Stimulated activated CD4-positive, alpha-beta T cell treated with anti-CD3 and anti-CD28 coated beads, Interleukin-4, amount 100 ng/mL, for 48 hours (primary cell): Measurements from ENCODE around the gene NKD2.
"Not testable (repeated sequence)": the region's sequence is repeated elsewhere in the genome, so short reads cannot be mapped to it uniquely, and the experiment has no call there.

ENCODE experiments used
- DNase-seq, 2 donors: peaks; one replicate each; pipeline ENCODE4 v3.0.0-alpha.2; 2020; ENCODE audit warnings: low read depth in 2 of 2

Gene NKD2

DNA sequence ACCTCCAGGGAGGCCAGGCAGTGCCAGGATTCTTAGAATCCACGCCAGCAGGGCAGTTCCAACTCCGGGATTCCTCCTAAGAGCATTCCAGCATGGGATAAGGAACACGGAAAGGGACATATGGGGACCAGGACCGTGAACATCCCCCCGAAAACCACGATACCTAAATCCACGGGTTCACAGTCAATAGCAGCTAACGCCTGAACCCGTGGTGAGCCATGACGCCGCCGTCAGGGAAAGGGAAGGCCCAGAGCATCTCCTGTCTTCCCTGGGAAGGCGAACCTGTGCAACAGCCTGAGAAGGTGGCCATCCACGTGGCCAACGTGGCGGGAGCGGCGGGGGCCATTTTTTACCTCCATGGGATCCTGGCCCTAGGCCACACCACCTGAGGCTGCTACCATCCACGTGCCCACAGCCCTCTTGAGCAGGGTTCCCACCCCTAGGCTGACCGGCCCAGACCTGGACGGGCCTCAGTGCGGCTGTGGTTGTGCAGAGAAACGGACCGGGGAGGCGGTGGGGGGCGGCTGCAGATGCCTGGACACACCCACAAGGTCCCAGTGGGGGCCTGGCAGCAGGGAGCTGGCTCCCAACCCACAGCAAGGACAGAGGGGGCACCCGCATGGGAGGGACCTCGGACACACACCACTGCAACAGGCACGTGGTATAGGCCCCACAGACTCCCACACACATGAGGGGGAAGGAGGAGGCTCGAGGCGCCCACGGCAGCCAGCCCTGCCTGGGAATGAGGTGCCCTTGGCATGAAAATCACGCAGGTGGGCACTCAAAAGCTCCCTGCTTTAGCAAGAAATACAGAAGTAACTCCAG is 60.5 kb downstream of the NKD2 start:
- DNase-seq = no peak

DNA sequence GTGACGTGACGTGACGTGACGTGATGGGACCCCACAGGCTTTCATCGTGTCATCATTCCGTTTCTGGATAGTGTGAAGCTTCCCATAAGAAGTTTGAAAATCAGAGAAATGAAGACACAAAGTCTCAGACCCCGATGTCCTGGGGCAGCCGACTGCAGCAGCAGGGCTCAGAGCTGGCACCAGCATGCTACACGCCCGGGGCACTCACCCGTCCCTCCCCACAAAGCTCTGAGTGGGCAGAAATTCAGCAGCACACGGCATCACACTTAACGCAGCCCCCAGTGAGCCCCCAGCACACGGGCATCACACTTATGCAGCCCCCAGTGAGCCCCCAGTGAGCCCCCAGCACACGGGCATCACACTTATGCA is 61.1 kb downstream of the NKD2 start:
- no peak for DNase-seq

DNA sequence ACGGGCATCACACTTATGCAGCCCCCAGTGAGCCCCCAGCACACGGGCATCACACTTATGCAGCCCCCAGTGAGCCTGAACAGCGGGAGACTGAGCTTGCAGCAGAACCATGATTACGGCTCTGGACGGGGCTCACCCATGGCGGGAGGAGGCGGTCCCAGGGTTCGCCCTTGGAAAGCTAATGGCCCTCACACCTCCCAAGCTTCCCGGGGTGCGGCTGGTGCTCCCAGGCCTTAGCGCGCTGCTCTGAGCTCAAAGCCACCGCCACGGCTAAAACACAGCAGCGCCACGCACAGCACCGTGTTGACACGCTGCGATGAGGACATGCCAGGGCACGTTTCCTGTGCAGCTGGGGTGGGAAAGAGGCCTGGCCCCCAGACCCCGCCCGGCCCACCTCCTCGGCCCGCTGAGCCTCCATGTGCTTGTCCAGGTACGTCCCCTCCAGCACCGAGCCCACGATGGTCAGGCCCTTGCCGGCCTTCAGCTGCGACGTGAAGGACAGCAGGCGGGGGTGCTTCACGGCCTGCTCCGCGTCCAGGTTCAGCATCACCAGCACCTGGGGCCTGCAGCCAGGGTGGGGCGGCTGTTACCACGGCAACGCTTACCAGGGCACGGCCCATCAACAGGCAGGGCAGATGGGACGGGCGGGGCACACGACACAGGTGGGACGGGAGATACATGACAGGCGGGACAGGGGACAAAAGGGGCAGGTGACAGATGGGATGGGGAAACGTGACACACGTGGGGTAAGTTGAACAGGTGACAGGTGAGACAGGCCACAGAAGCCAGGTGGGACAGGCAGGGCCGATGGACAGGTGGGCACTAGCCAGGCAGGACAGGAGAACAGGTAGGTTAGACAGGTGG is 64.9 kb downstream of the NKD2 start:
- DNase-seq = no peak

DNA sequence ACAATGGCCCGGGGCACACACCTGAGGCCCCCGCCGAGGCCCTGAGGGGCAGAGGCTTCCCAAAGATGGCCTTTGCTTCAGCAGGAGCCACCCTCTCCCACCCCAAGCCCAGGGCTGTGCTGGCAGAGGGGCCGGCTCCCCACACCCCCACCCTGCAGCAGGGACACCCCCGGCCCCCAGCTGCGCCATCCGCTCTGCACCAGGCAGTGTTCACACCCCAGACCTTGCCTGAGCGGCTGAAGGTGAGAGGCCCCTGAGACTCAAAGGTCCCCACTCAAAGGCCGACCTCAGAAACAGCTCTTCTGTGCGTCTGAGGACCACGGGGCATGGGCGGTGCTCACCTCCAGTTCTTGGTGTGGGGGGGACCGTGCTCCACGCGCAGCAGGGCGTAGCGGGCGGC is 65.6 kb downstream of the NKD2 start:
- no peak for DNase-seq

DNA sequence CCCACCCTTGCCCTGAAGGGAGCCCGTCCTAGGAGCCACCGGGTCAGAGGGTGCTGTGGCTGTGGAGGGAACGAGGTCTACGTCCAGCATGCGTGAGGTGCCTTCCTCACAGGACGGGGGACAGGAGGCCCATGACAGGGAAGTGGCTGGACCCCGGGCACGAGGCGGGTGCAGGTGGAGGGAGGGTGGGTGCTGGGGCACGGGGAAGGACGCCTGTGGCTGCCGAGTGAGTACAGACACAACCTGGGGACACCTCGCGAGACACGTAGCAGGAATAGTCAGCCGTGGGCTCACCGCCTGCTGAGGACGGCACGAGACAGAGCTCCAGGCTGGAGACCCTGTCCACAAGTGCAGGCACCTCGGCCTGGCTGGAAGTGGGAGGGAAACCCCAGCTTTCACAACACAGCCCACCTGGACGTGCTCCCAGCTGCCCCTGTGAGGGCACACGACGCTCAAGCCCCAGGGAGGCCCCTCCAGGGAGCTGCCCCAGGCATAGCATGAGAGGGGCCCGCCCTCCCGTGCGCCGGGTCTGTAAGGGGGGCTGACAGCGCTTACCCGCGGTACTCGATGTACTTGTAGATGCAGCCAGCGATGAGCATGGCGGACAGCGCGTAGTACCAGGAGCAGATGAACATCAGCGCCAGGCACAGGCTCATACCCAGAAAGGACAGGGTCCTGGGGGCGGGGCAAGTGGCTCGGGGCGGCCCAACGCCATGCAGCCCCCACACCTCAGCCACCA is 66.4 kb downstream of the NKD2 start:
- DNase-seq = no peak

DNA sequence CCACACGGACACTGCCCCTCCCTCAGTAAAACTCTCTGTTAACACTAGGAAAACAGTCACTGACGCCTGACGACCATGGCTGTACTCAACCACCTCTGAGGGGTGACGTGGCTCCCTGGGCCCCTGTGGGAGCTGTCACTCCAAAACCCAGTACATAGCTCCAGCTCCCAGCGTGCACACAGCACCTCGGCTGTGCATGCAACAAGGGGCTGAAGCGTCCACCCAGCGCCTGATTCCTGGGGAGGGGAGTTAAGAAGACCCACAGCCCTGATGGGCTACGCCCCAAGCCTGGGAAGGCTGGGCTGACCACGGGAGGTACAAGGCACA is 66.9 kb downstream of the NKD2 start:
- DNase-seq = no peak

DNA sequence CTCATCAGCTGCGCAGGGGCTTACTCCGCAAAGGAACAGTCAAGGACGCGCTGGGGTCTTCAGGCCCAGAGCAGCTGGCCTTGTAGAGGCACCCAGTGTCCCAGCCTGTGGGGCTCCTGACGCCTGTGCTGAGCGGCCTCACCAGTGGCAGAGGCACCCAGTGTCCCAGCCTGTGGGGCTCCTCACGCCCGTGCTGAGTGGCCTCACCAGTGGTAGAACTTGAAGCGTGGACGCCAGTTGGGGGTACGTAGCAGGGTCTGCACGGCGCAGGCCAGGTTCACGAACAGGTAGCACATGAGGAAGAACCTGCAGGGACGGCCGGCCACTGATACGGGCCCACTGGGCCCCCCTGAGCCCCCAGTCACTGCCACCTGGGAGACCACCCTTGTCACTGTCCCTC is 67.3 kb downstream of the NKD2 start:
- DNase-seq = no peak

DNA sequence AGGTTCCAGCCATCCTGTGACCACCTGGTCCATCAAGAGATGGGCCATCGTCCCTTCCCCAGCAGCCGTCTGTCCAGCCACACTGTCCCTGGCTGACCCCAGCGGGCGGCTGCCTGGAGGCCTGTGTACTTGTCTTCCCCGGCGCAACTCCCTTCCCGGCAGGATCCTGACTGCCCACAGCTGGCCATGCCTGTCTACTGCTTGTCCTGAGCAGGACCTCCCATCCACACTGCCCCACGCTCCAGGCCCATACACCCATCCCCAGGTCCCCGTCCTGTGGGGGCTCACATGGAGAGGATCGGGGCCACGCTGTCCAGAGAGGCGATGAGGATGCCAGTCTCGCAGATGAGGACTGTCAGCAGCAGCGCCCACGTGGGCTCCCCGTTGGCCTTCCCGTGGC is 67.8 kb downstream of the NKD2 start:
- DNase-seq = no peak

DNA sequence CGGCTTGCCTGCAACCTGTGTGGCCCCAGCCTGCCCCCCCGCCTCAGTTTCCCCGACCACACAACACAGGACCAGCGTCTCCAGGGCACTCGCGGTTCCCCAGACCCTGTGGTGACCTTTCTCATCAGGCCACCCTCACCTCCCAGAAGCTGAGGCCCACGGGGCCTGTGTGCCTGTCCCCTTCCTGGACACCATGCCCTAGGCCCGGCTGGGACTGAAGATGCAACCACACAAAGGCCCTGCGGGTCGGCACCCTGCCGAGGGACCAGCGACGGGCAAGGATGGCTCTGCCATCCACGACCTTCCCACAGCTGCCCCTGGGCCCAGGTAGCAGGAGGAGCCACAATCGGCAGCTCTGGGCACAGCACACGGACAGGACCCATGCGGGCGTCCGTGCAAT is 68.4 kb downstream of the NKD2 start:
- DNase-seq = no peak

DNA sequence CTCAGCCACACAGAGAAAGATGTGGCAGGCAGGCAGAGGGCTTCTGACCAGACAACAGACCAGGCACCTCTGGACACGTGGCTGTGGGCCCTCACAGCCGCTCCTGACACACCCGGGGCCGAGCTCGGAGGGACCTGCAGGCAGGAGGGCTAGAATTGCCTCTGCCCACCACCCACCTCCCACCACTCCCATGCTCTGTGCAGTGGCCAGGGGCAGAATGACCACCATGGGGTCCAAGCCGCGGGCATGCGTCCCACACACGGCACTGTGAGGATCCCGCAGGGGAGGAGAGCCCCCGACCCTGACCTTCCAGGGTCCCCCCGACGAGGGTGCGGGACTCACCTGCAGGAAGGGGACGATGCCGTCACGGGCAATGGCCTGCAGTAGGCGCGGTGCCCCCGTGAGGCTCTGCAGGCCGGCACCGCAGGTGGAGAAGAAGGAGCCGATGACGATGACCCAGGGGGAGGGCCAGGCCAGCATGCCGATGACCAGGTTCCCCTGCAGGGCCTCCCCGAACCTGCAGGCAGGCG is 69.0 kb downstream of the NKD2 start:
- no peak for DNase-seq

DNA sequence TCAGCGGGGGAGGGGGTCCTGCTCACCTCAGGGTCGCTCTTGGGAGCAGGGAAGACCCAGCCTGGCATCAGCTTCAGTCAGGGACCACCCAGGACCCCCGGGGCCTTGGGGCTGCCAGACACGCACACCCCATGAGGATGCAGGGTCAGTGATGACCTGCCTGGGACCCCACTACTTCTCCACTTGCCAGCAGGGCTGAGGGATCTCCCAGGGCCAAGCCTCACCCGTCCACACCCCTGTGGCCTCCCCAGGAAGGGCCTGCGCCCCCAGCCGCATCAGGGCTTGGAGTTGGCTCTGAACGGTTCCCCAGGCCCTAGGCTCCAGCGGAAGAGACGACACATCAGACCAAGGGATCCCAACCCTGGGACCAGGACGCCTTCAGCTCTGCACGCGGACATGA is 69.6 kb downstream of the NKD2 start:
- no peak for DNase-seq

DNA sequence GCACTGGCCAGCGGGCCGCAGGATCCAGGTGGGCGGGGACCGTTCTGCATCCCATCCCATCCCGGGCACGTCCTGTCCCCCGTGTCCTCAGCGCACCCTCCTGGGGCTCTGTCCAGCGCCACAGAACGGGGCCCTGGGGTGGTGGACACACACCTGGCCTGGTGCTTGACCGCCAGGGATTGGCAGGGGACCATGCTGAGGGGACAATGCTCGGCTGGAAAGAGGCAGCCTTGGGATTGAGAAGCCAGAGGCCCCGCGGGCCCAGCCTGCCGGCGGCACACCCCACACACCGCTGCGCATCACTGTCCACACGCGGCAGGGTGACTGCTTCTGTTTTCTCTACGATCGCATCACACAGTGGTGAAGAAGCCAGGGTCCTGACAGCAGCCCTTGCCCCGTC is 70.2 kb downstream of the NKD2 start:
- DNase-seq = no peak

DNA sequence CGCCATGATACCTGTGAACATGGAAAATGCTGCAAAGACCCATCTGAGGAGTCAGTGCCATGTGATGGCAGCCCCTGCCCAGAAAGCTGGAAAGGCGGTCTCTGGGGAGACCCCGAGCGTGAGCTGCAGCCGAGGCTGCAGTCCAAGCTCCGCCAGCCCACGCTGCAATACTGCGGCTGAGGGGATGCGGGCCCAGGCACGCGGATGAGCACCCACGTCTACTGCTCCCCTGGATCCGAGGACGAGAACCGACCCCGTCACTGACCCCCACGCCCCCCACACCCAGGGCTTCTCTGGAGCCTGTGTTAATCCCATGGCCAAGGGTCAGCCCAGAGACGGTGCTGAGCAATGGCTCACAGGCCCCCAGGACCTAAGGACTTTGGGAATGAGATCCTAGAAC is 70.9 kb downstream of the NKD2 start:
- DNase-seq = no peak

DNA sequence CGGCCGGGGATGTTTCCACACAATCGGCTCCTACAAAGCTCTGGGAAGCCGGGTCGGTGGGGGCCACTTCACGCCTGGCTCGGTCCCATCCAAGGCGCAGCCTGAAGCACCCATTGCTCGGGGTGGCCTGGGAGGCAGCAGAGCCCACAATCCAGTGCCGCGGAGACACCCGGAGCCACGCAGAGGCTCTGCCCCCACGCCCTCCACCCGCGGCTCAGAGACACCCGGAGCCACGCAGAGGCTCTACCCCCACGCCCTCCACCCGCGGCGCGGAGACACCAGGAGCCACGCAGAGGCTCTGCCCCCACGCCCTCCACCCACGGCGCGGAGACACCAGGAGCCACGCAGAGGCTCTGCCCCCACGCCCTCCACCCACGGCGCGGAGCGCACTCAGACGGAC is 71.4 kb downstream of the NKD2 start:
- no peak for DNase-seq

DNA sequence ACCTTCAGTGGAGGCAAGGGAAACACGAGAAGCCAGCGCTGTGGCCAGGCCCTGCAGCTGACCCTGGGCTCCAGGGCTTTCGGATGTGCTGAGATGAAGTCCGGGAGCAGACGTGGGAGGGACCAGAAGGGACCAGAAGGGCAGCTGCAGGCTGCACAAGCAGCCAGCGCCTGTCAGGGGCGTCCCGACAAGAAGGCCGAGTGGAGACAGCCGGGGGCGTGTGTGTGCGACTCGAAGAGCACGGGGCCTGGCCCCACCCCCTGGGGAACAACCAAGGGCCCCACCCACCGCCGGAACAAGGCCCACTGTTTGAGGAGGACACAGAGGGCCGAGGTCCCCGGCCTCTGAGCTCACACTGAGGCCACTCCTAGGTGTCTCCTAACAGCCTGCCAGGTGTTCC is 71.8 kb downstream of the NKD2 start:
- no peak for DNase-seq

DNA sequence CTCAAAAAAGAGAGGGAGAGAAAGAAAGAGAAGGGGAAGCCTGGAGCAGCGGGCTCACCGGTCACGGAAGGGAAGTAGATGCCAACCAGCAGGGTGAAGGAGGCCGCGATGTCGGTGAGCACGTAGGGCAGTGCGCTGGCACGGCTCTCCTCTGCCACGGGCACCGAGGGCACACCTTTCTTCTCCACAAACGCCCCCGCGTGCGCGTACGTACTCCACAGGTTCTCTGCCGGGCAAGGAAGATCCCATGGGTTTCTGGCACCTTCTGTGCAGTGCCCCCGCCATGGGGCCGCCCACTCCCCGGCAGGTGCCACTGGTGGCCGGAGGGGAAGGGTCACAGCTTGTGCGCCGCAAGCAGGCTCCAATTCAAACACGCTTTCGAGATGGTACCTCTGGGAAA is 72.9 kb downstream of the NKD2 start:
- no peak for DNase-seq

DNA sequence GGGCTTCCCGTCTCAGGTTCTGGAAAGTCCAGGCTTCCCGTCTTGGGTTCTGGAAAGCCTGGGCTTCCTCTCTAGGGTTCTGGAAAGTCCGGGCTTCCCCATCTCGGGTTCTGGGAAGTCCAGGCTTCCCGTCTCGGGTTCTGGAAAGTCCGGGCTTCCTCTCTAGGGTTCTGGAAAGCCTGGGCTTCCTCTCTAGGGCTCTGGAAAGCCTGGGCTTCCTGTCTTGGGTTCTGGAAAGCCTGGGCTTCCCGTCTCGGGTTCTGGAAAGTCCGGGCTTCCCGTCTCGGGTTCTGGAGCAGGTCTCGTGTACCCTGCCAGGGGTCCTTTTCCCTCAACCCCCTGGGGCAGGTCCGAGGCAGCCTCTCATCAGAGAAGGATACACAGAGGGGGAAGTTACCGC is 74.4 kb downstream of the NKD2 start:
- not testable (repeated sequence) for DNase-seq

DNA sequence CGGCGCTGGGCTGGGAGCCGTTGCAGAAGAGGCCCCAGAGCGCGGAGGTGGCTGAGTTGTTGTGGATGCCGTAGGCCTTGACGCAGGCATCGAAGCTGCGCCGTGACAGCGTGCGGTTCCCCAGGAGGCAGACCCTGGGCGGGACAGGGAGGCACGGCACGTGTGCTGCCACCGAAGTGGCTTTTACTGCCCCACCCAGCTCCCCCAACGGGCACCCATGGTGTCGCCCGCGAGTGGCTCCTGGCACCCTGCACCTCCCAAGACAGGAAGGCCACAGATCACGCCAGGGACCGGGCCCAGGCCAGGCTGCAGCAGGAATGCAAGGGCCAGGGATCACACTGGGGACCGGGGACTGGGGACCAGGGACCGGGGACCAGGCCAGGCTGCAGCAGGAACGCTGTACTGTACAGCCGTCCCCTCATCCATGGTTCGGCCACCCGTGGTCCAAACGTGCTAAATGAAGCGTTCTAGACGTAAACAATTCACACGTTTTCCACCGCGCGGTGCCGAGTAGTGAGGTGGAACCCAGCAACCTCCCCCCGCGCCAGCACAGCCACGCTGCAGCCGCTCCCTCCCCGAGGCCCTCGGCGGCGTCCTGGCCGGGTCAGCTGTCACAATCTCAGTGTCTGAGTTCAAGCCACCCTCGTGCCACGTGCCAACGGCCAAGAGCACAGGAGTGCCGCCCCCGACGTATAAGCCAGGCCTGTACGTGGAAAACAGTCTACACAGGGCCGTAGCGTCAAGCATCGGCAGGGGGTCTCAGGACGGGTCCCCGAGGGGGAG is 75.4 kb downstream of the NKD2 start:
- no peak for DNase-seq

DNA sequence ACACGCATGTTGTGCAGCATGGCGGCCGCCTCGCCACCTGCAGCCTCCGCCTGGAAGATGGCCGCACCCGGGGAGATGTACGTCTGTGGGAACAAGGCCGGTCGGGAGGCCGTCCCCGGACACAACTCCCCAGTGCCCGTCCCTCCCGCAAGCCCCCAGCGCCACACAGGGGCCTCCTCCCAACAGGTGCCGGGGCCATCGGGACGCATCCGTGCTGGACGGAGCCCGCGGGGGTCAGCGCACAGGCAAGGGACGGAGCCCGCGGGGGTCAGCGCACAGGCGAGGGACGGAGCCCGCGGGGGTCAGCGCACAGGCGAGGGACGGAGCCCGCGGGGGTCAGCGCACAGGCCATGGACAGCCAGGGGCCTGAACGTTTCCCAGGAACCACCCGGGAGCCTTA is 76.8 kb downstream of the NKD2 start:
- no peak for DNase-seq

DNA sequence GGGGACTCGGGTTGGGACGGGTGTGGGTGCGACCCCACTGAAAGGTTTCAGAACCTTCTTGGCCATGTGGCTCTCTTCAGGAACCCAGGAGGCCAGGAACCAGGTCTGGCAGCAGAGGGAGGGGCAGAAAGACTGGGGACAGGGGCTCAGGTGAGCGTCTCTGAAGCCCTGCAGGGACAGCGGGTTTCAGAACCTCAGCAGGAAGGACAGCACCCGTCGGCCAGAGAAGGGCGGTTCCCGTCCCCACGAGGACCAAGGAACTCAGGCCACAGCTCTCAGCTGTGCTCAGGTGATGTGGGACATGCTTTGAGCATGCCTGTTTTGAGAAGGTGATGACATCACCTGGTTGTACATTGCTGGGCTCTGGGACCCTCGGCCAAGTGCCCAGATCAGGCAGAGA is 77.5 kb downstream of the NKD2 start:
- DNase-seq = no peak

DNA sequence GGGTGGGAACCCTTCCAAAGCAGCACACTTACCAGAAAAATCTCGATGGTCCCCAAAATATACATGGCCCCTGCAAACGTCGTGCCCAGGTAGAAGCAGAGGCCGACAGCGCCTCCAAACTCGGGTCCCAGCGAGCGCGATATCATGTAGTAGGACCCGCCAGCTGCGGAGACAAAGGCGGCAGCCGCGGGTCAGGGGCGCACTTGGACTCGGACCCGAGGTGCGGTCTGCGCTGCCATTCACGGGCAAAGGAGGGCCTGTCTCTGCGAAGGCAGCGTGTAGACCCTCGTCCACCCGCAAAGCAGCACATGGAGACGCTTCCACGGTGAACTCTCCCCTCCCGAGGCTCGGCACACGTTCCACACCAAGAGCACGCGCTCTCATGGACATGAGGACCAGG is 78.3 kb downstream of the NKD2 start:
- no peak for DNase-seq

DNA sequence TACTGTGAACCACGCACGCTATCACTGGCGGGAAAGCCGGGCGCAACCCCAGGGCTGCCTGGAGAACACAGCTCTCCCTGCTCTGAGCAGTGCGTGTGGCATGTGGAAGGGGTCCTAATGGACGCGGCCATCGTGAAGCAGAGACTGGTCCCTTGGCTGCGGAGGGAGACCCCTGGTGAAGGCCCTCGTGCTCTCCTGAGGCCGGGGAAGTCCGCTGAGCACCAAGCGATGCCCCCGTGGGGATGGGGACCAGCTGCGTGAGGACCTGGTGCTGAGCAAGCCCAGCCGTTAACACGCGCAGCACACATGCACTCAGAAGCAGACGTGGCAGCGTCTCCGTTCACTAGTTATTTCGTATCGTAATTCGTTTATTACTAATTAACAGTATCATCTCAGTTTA is 78.8 kb downstream of the NKD2 start:
- no peak for DNase-seq
